ENCODE data around the gene CHST3.

DNA sequence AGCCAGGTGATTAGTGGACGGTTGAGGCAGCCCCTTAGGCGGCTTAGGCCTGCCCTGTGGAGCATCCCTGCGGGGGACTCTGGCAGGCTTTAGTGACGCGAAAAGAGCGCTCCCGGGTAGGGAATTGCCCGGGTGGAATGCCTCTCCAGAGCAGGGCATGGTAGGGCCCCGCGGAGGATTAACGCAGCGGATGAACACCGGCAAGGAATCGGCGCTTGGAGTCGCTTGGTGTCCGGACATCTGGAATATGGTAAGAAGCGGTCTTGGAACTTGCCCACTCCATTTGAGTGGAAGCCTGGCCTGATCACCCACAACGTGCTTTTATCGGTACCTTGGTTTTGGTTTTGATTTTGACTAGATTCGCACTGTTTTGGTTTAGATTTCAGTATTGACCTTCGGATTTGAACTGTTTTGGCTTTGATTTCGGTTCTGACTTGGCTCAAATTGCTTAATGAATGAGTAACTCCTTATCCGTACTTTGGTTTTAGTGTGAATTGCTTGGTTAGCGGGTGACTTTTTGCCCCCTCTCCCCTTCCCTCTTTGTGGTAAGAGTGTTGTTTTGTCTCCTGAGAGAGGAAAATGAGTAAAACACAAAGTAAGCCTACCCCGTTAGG lies 24.2 kb upstream of the CHST3 start:
- TF ChIP-seq OSR1 (CRISPR knock-in tag; IDR thresholded peaks at IDR 0.05) (no peak), ISL1 (CRISPR knock-in tag; IDR thresholded peaks at IDR 0.05) (no peak), POU6F1 (CRISPR knock-in tag; IDR thresholded peaks at IDR 0.05; ENCODE audit: borderline replicate concordance, low read depth) (no peak), CREB5 (CRISPR knock-in tag; IDR thresholded peaks at IDR 0.05; ENCODE audit: low read depth) (no peak), TOX (CRISPR knock-in tag; IDR thresholded peaks at IDR 0.05; ENCODE audit: borderline replicate concordance) (no peak), ZFP3 (CRISPR knock-in tag; IDR thresholded peaks at IDR 0.05) (no peak), PPARA (CRISPR knock-in tag; IDR thresholded peaks at IDR 0.05; ENCODE audit: borderline replicate concordance) (no peak), ZNF70 (CRISPR knock-in tag; IDR thresholded peaks at IDR 0.05) (no peak), GLIS3 (CRISPR knock-in tag; IDR thresholded peaks at IDR 0.05) (no peak), ZFP30 (CRISPR knock-in tag; IDR thresholded peaks at IDR 0.05) (no peak), ZNF8 (CRISPR knock-in tag; IDR thresholded peaks at IDR 0.05) (no peak)
- TF ChIP-seq, protein P1, sequence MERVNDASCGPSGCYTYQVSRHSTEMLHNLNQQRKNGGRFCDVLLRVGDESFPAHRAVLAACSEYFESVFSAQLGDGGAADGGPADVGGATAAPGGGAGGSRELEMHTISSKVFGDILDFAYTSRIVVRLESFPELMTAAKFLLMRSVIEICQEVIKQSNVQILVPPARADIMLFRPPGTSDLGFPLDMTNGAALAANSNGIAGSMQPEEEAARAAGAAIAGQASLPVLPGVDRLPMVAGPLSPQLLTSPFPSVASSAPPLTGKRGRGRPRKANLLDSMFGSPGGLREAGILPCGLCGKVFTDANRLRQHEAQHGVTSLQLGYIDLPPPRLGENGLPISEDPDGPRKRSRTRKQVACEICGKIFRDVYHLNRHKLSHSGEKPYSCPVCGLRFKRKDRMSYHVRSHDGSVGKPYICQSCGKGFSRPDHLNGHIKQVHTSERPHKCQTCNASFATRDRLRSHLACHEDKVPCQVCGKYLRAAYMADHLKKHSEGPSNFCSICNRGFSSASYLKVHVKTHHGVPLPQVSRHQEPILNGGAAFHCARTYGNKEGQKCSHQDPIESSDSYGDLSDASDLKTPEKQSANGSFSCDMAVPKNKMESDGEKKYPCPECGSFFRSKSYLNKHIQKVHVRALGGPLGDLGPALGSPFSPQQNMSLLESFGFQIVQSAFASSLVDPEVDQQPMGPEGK (CRISPR knock-in tag; IDR thresholded peaks at IDR 0.05; ENCODE audit: borderline replicate concordance): no peak

Data from SK-N-SH treated with all-trans-retinoic acid at 6 μM for 48 hours (cell line).